ENCODE data around the gene RFX6.

RFX6 gene

DNA sequence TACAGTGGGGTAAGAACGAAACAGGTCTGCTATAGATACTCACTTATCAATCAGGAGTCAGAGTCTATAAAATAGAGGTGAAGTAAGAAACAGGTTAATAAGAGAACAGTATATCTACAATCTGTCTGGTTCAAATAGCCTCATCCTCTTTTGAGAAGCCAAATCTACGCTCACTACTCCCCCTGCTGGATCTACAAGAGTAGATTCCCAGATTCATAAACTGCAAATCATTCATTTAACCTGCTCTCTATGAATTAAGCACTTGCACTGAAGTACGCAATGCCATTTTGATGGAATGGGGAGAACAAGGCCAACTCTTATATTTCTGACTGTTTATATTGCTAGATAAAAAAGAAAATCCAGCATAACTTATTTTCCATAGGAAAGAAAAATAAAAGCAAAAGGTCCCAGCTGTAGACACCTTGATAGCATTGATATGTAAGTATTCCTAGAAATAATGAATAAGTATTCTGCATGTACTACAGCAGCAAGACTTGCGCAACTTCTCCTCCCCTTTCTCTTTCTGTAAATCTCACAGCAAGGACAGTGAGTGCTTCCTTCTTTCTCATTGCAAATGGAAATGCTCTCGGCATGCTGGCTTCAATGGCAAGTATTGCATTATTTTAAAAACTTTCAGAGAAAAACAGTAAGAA is 92.3 kb downstream of the RFX6 start:
- TF ChIP-seq CTCF (conservative IDR thresholded peaks at IDR 0.05), result peak; percentile 81
- H3K27ac ChIP-seq, result no peak overlapping the region

DNA sequence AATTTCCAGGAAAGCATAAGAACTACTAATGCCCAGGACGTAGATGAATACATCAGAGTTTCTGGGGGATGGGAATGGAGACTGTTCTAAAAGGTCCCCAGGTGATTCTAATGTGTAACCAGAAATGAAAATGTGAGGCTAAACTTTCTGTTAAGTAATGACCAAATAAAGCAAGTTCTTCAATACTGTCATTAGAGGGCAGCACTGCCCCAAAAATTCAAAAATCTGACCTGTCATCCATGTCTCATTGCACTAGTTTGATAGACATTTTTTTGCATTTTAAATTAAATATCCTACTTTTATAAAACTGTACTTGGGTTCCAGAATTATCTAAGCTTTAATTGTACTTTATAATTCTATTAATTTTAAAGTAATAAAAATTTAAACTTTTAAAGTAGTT is 94.9 kb downstream of the RFX6 start:
- TF ChIP-seq CTCF (conservative IDR thresholded peaks at IDR 0.05), result peak; percentile 75
- no peak overlapping the region for H3K27ac ChIP-seq

GRCh38 chr6:116973976-116974375 is 96.9 kb downstream of the RFX6 start:
- no peak overlapping the region for H3K27ac ChIP-seq
- no peak for TF ChIP-seq CTCF (conservative IDR thresholded peaks at IDR 0.05)

DNA sequence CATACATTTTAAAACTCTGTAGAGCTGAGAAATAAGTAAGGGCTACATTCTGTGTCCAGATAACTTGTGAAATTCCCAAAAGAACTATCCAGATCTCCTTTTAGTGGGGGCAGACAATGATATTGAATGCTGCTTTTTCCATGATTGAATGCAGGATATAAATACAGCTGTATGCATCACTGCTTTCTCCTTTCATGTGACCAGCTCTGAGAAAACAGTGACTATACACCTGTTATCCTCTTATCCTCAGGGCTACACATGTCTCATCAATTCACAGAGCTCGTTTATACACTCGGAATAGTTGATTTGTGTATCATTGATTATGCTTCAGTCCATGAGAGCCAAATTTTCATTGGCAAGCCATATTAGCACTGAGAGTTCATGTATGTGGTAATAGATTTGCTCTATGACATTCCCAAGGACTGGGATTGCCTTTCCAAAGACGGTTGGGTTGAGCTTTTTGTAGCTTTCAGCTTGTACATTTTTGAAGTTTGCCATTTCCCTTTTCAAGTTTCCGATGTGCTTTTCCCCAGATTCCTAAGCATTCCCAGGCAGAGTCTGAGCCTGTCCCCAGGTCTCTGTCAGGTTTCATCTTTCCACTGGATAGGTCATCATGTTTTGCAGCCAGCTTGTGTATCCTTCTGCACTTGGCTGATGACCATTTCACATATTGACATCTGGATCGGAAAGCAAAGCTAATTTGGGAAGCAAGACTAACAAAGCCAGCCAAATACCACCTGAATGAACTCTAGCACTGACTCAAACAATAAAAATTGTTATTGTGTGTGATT is 97.7 kb downstream of the RFX6 start:
- no peak for TF ChIP-seq CTCF (conservative IDR thresholded peaks at IDR 0.05)
- no peak overlapping the region for H3K27ac ChIP-seq

DNA sequence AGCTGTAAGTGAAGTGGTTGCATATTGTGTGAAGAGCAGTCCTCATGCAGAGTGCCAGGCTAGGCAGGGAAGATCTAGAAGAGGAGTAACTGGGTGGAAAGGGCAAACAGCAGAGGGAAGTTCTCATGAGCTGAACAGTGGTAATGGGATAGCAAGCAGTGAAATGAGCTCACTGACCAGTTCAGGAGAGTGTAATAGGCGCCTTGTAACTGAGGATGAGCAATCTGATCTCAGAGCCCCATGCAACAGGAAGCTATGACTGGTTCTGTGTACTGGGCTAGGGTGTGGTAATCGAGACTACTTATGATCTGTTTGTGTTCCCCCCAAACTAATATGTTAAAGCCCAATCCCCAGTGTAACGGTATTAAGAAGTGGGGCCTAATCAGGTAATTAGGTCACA is 98.6 kb downstream of the RFX6 start:
- TF ChIP-seq CTCF (conservative IDR thresholded peaks at IDR 0.05), result no peak
- H3K27ac ChIP-seq, result no peak overlapping the region

- no peak overlapping the region for H3K27ac ChIP-seq
- no peak for TF ChIP-seq CTCF (conservative IDR thresholded peaks at IDR 0.05)
These were observed 102.5 kb downstream of the RFX6 start for GRCh38 chr6:116979560-116979959.
